GM21737 (cell line): ENCODE data around the gene PDGFA.

ENCODE experiments used
- ATAC-seq: cut with Tn5 transposase; IDR thresholded peaks from one replicate; pipeline ENCODE4 v1.9.1; 2021; ENCODE audit warnings: mild to moderate bottlenecking, moderate library complexity; ENCODE audit not compliant: unreplicated experiment

PDGFA gene

GRCh38 chr7:463362-463781, 56.3 kb downstream of the PDGFA start:
- ATAC-seq: no peak

- no peak for ATAC-seq
Observed at GRCh38 chr7:462173-463103, 57.2 kb downstream of the PDGFA start.

- no peak for ATAC-seq
Observed at GRCh38 chr7:461453-462172, 58.0 kb downstream of the PDGFA start.

GRCh38 chr7:461117-461452, 58.6 kb downstream of the PDGFA start:
- no peak for ATAC-seq

- ATAC-seq: no peak
Observed at GRCh38 chr7:460374-461116, 59.1 kb downstream of the PDGFA start.

- no peak for ATAC-seq
Observed at GRCh38 chr7:459584-460373, 59.9 kb downstream of the PDGFA start.

GRCh38 chr7:458511-459245, 61.0 kb downstream of the PDGFA start:
- ATAC-seq: no peak

- ATAC-seq: no peak
Observed at GRCh38 chr7:457814-458510, 61.7 kb downstream of the PDGFA start.

- ATAC-seq: no peak
Observed at GRCh38 chr7:455110-455928, 64.3 kb downstream of the PDGFA start.

- no peak for ATAC-seq
Observed at GRCh38 chr7:454356-455109, 65.1 kb downstream of the PDGFA start.

GRCh38 chr7:453597-454306, 65.9 kb downstream of the PDGFA start:
- ATAC-seq: no peak

- no peak for ATAC-seq
Observed at GRCh38 chr7:452791-453455, 66.7 kb downstream of the PDGFA start.

GRCh38 chr7:452226-452751, 67.4 kb downstream of the PDGFA start:
- ATAC-seq: no peak

- ATAC-seq: no peak
Observed at GRCh38 chr7:451255-452225, 68.1 kb downstream of the PDGFA start.

GRCh38 chr7:450741-451140, 68.9 kb downstream of the PDGFA start:
- no peak for ATAC-seq
